HL-60 (cell line): Measurements from ENCODE around the gene NEU2.
"Not testable (repeated sequence)": the region's sequence is repeated elsewhere in the genome, so short reads cannot be mapped to it uniquely, and the experiment has no call there.

Experiments
- DNase-seq, 2 experiments: peaks; one replicate each; pipeline ENCODE4 v3.0.0-alpha.2; 2010 to 2020; ENCODE audit warnings: low read depth in 1 of 2, low spot score in 1 of 2
- H3K27ac ChIP-seq: fragments of 250-450 bp; sonication (Bioruptor Pico); replicated peaks from 2 replicates; pipeline ENCODE4 v1.5.1; 2020; ENCODE audit warnings: mild to moderate bottlenecking, moderate library complexity
- H3K27me3 ChIP-seq: fragments of 250-450 bp; sonication (Bioruptor Pico); 2 replicates; pipeline ENCODE4 v1.5.1; 2021; ENCODE audit warnings: mild to moderate bottlenecking, moderate library complexity; ENCODE audit not compliant: insufficient read depth, poor library complexity, severe bottlenecking
- H3K4me3 ChIP-seq: replicated peaks from 2 replicates; pipeline ENCODE4 v1.5.1; 2011; ENCODE audit warnings: mild to moderate bottlenecking, control low read depth, low read length; ENCODE audit not compliant: insufficient read depth
- GABPA ChIP-seq: IDR thresholded peaks from 2 replicates; pipeline ENCODE4 v1.6.1; 2012; ENCODE audit warnings: low read depth
- POLR2AphosphoS5 ChIP-seq: IDR thresholded peaks from 2 replicates; pipeline ENCODE4 v1.6.1; 2012; ENCODE audit warnings: low read depth
- SPI1 ChIP-seq: IDR thresholded peaks from 2 replicates; pipeline ENCODE4 v1.6.1; 2012; ENCODE audit warnings: low read depth, mild to moderate bottlenecking, borderline replicate concordance
- TF ChIP-seq, protein P1 (sequence below): IDR thresholded peaks from 2 replicates; pipeline ENCODE4 v1.6.1; 2012; ENCODE audit warnings: low read depth; ENCODE audit not compliant: insufficient replicate concordance
- TF ChIP-seq, protein P2 (sequence below): IDR thresholded peaks from one replicate; pipeline ENCODE4 v1.5.1; 2011; ENCODE audit warnings: low read length, control low read depth, inconsistent platforms; ENCODE audit not compliant: insufficient read depth

Gene NEU2

DNA sequence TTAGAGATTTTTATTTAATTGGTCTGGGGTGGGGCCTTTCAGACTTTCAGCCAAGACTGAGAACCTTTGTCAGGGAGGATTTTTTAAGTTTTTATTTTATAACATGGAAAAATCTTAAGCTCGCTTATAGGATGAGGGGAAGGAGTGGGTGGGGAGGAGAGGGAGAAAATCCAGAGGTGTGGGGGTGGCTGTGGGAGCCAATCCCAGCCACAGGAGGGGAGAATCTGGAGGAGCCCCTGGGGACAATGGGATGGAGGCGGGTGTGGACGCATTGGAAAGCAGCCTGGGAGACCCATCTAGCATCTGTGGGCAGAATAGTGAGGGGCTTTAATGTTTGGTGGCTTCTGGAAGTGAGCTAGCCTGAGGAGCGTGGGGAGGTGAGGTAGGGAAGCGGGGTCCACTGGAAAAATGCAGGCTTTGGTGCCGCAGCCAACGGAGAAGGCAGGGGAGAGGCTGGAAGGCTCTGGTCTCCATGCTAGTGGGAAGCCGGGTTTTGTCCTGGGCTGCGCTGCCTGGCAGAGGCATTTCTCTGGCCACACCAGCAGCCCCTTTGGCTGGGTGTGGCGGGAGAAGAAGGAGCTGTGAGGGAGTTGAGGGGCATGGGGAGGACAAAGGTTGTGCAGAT is 16.2 kb downstream of the NEU2 start:
- TF ChIP-seq, protein P1, sequence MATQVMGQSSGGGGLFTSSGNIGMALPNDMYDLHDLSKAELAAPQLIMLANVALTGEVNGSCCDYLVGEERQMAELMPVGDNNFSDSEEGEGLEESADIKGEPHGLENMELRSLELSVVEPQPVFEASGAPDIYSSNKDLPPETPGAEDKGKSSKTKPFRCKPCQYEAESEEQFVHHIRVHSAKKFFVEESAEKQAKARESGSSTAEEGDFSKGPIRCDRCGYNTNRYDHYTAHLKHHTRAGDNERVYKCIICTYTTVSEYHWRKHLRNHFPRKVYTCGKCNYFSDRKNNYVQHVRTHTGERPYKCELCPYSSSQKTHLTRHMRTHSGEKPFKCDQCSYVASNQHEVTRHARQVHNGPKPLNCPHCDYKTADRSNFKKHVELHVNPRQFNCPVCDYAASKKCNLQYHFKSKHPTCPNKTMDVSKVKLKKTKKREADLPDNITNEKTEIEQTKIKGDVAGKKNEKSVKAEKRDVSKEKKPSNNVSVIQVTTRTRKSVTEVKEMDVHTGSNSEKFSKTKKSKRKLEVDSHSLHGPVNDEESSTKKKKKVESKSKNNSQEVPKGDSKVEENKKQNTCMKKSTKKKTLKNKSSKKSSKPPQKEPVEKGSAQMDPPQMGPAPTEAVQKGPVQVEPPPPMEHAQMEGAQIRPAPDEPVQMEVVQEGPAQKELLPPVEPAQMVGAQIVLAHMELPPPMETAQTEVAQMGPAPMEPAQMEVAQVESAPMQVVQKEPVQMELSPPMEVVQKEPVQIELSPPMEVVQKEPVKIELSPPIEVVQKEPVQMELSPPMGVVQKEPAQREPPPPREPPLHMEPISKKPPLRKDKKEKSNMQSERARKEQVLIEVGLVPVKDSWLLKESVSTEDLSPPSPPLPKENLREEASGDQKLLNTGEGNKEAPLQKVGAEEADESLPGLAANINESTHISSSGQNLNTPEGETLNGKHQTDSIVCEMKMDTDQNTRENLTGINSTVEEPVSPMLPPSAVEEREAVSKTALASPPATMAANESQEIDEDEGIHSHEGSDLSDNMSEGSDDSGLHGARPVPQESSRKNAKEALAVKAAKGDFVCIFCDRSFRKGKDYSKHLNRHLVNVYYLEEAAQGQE = no peak
- TF ChIP-seq SPI1 = no peak
- no peak for TF ChIP-seq GABPA
- TF ChIP-seq POLR2AphosphoS5 = no peak
- TF ChIP-seq, protein P2, sequence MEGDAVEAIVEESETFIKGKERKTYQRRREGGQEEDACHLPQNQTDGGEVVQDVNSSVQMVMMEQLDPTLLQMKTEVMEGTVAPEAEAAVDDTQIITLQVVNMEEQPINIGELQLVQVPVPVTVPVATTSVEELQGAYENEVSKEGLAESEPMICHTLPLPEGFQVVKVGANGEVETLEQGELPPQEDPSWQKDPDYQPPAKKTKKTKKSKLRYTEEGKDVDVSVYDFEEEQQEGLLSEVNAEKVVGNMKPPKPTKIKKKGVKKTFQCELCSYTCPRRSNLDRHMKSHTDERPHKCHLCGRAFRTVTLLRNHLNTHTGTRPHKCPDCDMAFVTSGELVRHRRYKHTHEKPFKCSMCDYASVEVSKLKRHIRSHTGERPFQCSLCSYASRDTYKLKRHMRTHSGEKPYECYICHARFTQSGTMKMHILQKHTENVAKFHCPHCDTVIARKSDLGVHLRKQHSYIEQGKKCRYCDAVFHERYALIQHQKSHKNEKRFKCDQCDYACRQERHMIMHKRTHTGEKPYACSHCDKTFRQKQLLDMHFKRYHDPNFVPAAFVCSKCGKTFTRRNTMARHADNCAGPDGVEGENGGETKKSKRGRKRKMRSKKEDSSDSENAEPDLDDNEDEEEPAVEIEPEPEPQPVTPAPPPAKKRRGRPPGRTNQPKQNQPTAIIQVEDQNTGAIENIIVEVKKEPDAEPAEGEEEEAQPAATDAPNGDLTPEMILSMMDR = no peak
- no peak for DNase-seq
- Histone ChIP-seq H3K27me3 (no peaks in the 10 kb centered on the region), H3K4me3 (no peak overlapping the region), H3K27ac (no peak overlapping the region)

DNA sequence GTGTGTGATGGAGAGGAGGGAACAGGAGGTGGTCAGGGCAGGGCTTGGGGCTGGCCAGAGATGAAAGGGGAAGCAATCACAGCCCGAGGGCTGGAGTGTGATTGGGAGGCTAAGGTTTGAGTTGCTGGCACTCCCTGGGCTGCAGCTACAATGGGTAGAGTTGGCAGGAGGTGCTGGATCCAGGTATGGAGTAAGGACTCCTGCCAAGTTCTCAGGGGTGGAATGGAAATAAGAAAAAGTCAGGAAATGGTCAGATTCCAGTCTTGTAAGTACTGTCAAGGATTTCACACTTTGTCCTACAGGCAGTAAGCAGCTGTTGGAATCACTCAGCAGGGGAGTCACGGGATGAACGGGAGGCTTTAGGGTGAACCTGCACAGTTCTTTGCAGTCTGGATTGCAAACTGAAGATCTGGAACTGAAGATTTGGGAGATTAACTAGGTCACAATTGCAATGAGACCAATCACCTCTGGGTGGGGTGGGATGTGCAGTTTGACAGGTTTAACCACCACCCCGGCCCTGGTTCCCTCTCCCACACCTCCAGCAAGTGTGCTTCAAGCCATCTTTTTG is 16.8 kb downstream of the NEU2 start:
- no peak for TF ChIP-seq GABPA
- TF ChIP-seq, protein P2 = no peak
- TF ChIP-seq, protein P1 = no peak
- no peak for TF ChIP-seq POLR2AphosphoS5
- TF ChIP-seq SPI1 = no peak
- Histone ChIP-seq H3K27me3 (no peaks in the 10 kb centered on the region), H3K27ac (no peak overlapping the region), H3K4me3 (no peak overlapping the region)
- no peak for DNase-seq

DNA sequence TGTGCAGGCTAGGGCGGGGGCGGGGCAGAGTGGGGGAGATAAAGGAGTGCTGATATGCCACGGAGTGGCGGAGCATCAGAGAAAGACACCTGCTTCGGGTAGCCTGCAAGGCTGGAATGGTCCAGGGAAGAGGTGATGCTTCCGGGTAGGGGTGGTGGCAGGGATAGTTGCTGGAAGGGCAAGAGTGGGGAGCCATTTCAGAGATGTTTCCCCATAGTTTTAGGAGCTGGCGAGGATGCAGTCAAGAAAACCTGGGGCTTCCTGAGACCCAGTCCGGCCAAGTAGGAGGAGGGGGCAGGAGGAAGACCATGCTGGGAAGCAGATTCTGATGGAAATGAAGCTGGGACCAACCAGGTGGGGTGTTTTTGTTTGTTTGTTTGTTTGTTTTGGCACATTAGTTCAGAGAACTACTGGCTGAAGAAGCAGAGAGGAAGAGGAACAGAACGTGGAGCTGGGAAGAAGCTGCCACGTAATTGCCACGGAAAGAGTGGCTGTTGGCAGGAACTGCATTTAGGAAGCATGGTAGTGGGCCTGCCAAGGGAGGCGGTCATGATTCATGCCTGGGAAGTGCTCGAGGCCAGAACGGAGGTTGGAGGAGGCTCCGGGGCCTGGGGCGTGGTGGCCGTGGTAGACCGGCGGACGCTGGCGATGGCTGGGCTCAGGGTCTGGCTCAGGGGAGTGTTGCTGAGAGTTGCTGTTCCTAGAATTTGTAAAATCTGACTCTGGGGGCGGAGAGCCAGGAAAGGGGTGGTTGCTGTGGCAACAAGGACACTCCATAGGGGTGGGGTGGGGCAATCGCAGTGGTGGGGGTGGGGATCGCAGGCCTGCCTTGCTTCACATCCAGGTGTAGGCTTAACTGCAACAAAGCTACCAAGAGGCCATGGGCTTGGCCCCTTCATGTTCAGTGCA is 19.0 kb downstream of the NEU2 start:
- Histone ChIP-seq H3K27me3 (no peaks in the 10 kb centered on the region), H3K4me3 (no peak overlapping the region), H3K27ac (no peak overlapping the region)
- TF ChIP-seq SPI1 (no peak), POLR2AphosphoS5 (no peak), GABPA (no peak)
- TF ChIP-seq, protein P2 = no peak
- TF ChIP-seq, protein P1 = no peak
- no peak for DNase-seq

DNA sequence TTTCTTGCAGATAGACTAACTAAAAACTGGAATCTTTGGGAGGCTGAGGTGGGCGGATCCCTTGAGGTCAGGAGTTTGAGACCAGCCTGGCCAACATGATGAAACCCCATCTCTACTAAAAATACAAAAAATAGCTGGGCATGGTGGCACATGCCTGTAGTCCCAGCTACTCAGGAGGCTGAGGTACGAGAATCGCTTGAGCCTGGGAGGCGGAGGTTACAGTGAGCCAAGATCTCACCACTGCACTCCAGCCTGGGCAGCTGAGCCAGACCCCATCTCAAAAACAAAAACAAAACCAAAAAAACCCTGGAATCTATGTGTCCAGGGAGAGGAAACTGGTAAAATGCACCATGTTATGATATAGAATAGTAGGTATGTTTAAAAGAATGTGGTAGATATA is 20.0 kb downstream of the NEU2 start:
- H3K4me3 ChIP-seq, H3K27me3 ChIP-seq, DNase-seq, H3K27ac ChIP-seq: not testable (repeated sequence)
